SK-N-SH treated with all-trans-retinoic acid at 6 μM for 48 hours (cell line): ENCODE results near the gene CEP164.
"Not testable (repeated sequence)": the region's sequence is repeated elsewhere in the genome, so short reads cannot be mapped to it uniquely, and the experiment has no call there.

Experiments
- ATAC-seq: fragments of 200-7000 bp; cut with Tn5 transposase; 3 replicates; pipeline ENCODE4 v1.9.1; 2020; ENCODE audit warnings: mild to moderate bottlenecking, moderate library complexity
- BACH2 ChIP-seq: fragments of 250-450 bp; sonication (Bioruptor Pico); IDR thresholded peaks from 2 replicates; pipeline ENCODE4 v1.9.0; 2021; ENCODE audit warnings: mild to moderate bottlenecking, borderline replicate concordance
- CREB5 ChIP-seq: fragments of 250-450 bp; sonication (Bioruptor Pico); IDR thresholded peaks from 2 replicates; pipeline ENCODE4 v1.5.1; 2020; ENCODE audit warnings: low read depth, mild to moderate bottlenecking, moderate library complexity
- CSDC2 ChIP-seq: fragments of 250-450 bp; sonication (Bioruptor Pico); IDR thresholded peaks from 2 replicates; pipeline ENCODE4 v1.5.0; 2020; ENCODE audit warnings: mild to moderate bottlenecking, moderate library complexity
- CSRNP3 ChIP-seq: fragments of 250-450 bp; sonication (Bioruptor Pico); IDR thresholded peaks from 2 replicates; pipeline ENCODE4 v1.5.1; 2021; ENCODE audit warnings: mild to moderate bottlenecking, moderate library complexity
- ESRRG ChIP-seq: fragments of 250-450 bp; sonication (Bioruptor Pico); IDR thresholded peaks from 2 replicates; pipeline ENCODE4 v1.6.1; 2021; ENCODE audit warnings: mild to moderate bottlenecking
- GLIS3 ChIP-seq: fragments of 250-450 bp; sonication (Bioruptor Pico); IDR thresholded peaks from 2 replicates; pipeline ENCODE4 v1.5.0; 2020; ENCODE audit warnings: mild to moderate bottlenecking, moderate library complexity
- PPARA ChIP-seq: fragments of 250-450 bp; sonication (Bioruptor Pico); IDR thresholded peaks from 2 replicates; pipeline ENCODE4 v1.5.0; 2020; ENCODE audit warnings: mild to moderate bottlenecking, borderline replicate concordance
- RARB ChIP-seq: fragments of 250-450 bp; sonication (Bioruptor Pico); IDR thresholded peaks from 2 replicates; pipeline ENCODE4 v1.8.0; 2021; ENCODE audit warnings: mild to moderate bottlenecking, moderate library complexity
- SNAI2 ChIP-seq: fragments of 250-450 bp; sonication (Bioruptor Pico); IDR thresholded peaks from 2 replicates; pipeline ENCODE4 v1.5.0; 2020; ENCODE audit warnings: mild to moderate bottlenecking, moderate library complexity
- TCF4 ChIP-seq: fragments of 250-450 bp; sonication (Bioruptor Pico); IDR thresholded peaks from 2 replicates; pipeline ENCODE4 v1.8.0; 2021; ENCODE audit warnings: mild to moderate bottlenecking, moderate library complexity, borderline replicate concordance
- TSHZ2 ChIP-seq: fragments of 250-450 bp; sonication (Bioruptor Pico); IDR thresholded peaks from 2 replicates; pipeline ENCODE4 v1.5.0; 2020; ENCODE audit warnings: mild to moderate bottlenecking, moderate library complexity
- ZC3H10 ChIP-seq: fragments of 250-450 bp; sonication (Bioruptor Pico); IDR thresholded peaks from 2 replicates; pipeline ENCODE4 v1.5.1; 2021; ENCODE audit warnings: mild to moderate bottlenecking, moderate library complexity
- ZFP3 ChIP-seq: fragments of 250-450 bp; sonication (Bioruptor Pico); IDR thresholded peaks from 2 replicates; pipeline ENCODE4 v1.5.0; 2020; ENCODE audit warnings: mild to moderate bottlenecking, moderate library complexity
- ZFP30 ChIP-seq: fragments of 450-650 bp; formaldehyde crosslinking; IDR thresholded peaks from 2 replicates; pipeline ENCODE4 v1.5.0; 2022; ENCODE audit warnings: mild to moderate bottlenecking, moderate library complexity
- ZNF70 ChIP-seq: fragments of 450-650 bp; formaldehyde crosslinking; IDR thresholded peaks from 2 replicates; pipeline ENCODE4 v1.5.0; 2020; ENCODE audit warnings: mild to moderate bottlenecking, moderate library complexity
- TF ChIP-seq, protein P1 (sequence below): fragments of 250-450 bp; sonication (Bioruptor Pico); IDR thresholded peaks from 2 replicates; pipeline ENCODE4 v1.8.0; 2021; ENCODE audit warnings: low read depth, mild to moderate bottlenecking, moderate library complexity, borderline replicate concordance
- TF ChIP-seq, protein P2 (sequence below): fragments of 250-450 bp; sonication (Bioruptor Pico); IDR thresholded peaks from 2 replicates; pipeline ENCODE4 v1.8.0; 2020; ENCODE audit warnings: mild to moderate bottlenecking, moderate library complexity, borderline replicate concordance

CEP164 gene

DNA sequence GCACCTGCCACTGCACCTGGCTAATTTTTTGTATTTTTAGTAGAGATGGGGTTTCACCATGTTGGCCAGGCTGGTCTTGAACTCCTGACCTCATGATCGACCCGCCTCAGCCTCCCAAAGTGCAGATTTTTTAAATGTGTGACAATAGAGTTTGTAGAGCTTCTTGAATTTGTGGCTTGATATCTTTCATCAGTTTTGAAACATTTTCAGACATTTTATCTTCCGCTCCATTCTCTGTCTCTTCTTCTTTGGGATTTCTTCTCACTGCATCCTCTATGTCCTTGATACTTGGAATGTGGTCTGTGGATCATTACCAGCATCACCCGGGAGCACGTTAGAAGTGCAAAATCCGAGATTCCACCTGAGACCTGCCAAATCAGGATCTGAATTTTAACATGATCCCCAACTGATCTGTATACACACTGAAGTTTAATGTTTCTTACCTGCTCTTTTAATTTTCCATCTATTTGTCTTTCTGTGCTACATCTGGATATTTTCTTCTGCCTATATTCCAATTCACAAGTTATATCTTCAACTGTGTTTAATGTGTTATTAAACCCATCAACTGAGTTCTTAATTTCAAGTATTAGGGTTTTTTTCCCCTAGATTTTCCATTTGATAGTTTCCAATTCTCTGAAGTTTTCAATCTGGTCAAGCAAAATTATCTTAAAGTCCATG is 126.4 kb downstream of the CEP164 start:
- TF ChIP-seq TCF4 (no peak), TSHZ2 (CRISPR knock-in tag) (no peak), ESRRG (CRISPR knock-in tag) (no peak), ZFP30 (peak; percentile 95), RARB (CRISPR knock-in tag) (no peak), CSDC2 (CRISPR knock-in tag) (no peak)
- no peak for ATAC-seq

GRCh38 chr11:117454564-117454917 is 126.9 kb downstream of the CEP164 start:
- TF ChIP-seq, protein P1, sequence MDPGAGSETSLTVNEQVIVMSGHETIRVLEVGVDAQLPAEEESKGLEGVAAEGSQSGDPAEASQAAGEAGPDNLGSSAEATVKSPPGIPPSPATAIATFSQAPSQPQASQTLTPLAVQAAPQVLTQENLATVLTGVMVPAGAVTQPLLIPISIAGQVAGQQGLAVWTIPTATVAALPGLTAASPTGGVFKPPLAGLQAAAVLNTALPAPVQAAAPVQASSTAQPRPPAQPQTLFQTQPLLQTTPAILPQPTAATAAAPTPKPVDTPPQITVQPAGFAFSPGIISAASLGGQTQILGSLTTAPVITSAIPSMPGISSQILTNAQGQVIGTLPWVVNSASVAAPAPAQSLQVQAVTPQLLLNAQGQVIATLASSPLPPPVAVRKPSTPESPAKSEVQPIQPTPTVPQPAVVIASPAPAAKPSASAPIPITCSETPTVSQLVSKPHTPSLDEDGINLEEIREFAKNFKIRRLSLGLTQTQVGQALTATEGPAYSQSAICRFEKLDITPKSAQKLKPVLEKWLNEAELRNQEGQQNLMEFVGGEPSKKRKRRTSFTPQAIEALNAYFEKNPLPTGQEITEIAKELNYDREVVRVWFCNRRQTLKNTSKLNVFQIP (CRISPR knock-in tag), result no peak
- TF ChIP-seq TCF4, result peak; percentile 86
- no peak for ATAC-seq

DNA sequence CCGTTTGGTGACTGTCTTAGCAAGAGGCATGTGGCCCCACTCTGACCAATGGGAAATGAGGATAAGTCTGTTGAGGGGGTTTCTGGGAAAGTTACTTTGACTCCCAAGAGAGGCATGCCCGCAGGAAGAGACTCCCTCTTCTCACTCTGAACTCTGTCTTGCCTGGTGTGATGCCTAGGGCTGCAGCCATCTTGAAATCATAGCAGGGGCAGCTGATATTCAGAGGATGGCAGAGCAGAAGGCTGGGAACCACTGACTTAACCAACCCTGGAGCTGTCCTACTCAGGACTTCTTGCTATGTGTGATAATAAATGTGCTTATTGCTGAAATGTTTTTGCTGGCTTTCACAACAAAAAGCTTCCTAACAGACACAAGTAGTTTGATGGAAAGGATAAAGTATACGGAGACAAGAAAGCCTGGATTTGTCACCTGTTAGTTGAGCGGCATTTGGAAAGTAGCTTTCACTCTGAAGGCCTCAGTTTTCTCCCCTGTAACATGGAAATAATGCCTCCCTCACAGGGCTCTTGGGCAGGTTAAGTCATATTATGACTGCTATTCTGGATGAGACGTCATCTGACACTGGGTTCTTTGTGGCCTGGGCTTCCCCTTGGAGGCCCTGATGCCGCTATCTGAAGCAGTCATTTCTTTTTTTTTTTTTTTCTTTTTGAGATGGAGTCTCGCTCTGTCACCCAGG is 128.5 kb downstream of the CEP164 start:
- TF ChIP-seq ZFP30 (no peak), ESRRG (CRISPR knock-in tag) (no peak), CREB5 (CRISPR knock-in tag) (no peak), ZC3H10 (CRISPR knock-in tag) (no peak), BACH2 (no peak), PPARA (CRISPR knock-in tag) (no peak), GLIS3 (no peak), CSRNP3 (CRISPR knock-in tag) (no peak), RARB (CRISPR knock-in tag) (no peak), ZFP3 (CRISPR knock-in tag) (no peak), ZNF70 (no peak), CSDC2 (CRISPR knock-in tag) (no peak), SNAI2 (CRISPR knock-in tag) (no peak)
- TF ChIP-seq, protein P2, sequence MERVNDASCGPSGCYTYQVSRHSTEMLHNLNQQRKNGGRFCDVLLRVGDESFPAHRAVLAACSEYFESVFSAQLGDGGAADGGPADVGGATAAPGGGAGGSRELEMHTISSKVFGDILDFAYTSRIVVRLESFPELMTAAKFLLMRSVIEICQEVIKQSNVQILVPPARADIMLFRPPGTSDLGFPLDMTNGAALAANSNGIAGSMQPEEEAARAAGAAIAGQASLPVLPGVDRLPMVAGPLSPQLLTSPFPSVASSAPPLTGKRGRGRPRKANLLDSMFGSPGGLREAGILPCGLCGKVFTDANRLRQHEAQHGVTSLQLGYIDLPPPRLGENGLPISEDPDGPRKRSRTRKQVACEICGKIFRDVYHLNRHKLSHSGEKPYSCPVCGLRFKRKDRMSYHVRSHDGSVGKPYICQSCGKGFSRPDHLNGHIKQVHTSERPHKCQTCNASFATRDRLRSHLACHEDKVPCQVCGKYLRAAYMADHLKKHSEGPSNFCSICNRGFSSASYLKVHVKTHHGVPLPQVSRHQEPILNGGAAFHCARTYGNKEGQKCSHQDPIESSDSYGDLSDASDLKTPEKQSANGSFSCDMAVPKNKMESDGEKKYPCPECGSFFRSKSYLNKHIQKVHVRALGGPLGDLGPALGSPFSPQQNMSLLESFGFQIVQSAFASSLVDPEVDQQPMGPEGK (CRISPR knock-in tag), result no peak
- TF ChIP-seq, all 23 proteins: peak for 0
- no peak for ATAC-seq

DNA sequence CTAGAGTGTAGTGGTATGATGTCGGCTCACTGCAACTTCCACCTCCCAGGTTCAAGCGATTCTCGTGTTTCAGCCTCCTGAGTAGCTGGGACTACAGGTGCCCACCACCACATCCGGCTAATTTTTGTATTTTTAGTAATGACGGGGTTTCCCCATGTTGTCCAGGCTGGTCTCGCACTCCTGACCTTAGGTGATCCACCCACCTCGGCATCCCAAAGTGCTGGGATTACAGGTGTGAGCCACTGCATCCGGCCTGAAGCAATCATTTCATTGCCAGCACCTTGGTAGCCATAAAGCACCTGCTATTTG is 129.0 kb downstream of the CEP164 start:
- ATAC-seq, result not testable (repeated sequence)
